HG03066 (cell line): ENCODE data around the gene BARHL2.

Experiments used
- ATAC-seq: cut with Tn5 transposase; IDR thresholded peaks from one replicate; pipeline ENCODE4 v1.9.1; 2021; ENCODE audit warnings: low read depth; ENCODE audit not compliant: unreplicated experiment

Gene BARHL2

GRCh38 chr1:90725657-90726424, 8.7 kb upstream of the BARHL2 start:
- ATAC-seq: no peak

- no peak for ATAC-seq
These were observed 8.0 kb upstream of the BARHL2 start for GRCh38 chr1:90724926-90725656.

- ATAC-seq: no peak
These were observed 7.3 kb upstream of the BARHL2 start for GRCh38 chr1:90724361-90724760.

GRCh38 chr1:90723590-90724108, 6.5 kb upstream of the BARHL2 start:
- ATAC-seq: no peak

- no peak for ATAC-seq
These were observed 5.9 kb upstream of the BARHL2 start for GRCh38 chr1:90722874-90723589.

- ATAC-seq: no peak
These were observed 4.4 kb upstream of the BARHL2 start for GRCh38 chr1:90721210-90722194.

GRCh38 chr1:90720145-90720636, 3.1 kb upstream of the BARHL2 start:
- ATAC-seq: no peak

GRCh38 chr1:90719330-90720144, 2.4 kb upstream of the BARHL2 start:
- no peak for ATAC-seq

GRCh38 chr1:90718411-90719329, 1.6 kb upstream of the BARHL2 start:
- no peak for ATAC-seq

- no peak for ATAC-seq
These were observed 736 bp upstream of the BARHL2 start for GRCh38 chr1:90717665-90718410.

- no peak for ATAC-seq
These were observed 208 bp upstream of the BARHL2 start for GRCh38 chr1:90717356-90717664.

- no peak for ATAC-seq
These were observed 905 bp downstream of the BARHL2 start for GRCh38 chr1:90716243-90716551.

GRCh38 chr1:90715309-90715708, 1.8 kb downstream of the BARHL2 start:
- no peak for ATAC-seq

GRCh38 chr1:90714521-90714951, 2.6 kb downstream of the BARHL2 start:
- no peak for ATAC-seq

GRCh38 chr1:90713741-90714509, 3.2 kb downstream of the BARHL2 start:
- no peak for ATAC-seq

- no peak for ATAC-seq
These were observed 4.0 kb downstream of the BARHL2 start for GRCh38 chr1:90712915-90713730.
